LNCaP clone FGC (cell line): ENCODE results near the gene NOP56.
"Not testable (repeated sequence)": the region's sequence is repeated elsewhere in the genome, so short reads cannot be mapped to it uniquely, and the experiment has no call there.

Experiments
- DNase-seq: peaks from one replicate; pipeline ENCODE4 v3.0.0-alpha.2; 2011; ENCODE audit warnings: low read depth
- H3K4me3 ChIP-seq: 2 replicates; pipeline ENCODE4 v1.5.1; 2011; ENCODE audit warnings: mild to moderate bottlenecking, low read depth, low read length, control low read depth
- CTCF ChIP-seq: IDR thresholded peaks from 2 replicates; pipeline ENCODE4 v1.5.1; 2012; ENCODE audit warnings: mild to moderate bottlenecking; ENCODE audit not compliant: control insufficient read depth, insufficient read depth; ENCODE audit errors: extremely low read depth

NOP56 gene

DNA sequence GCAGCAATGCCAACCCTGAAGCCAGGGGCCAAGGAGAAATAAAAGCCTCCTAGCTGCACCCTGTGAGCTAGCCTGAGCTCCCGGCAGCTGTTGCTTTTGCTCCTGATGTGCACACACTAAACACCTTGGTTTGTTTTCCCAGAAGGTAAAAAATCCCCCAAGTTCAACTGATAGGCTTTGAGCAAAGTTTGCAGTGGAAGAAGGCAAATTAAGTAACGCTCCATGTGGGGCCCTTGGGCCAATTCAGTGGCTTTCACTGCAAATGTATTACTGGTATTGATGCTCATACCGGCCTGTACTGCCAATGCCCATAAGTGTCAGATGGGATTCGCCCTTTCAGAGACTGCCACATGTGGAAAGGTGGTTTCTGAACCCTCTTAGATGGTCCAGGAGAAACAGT lies 21.0 kb downstream of the NOP56 start:
- no peak for DNase-seq
- TF ChIP-seq CTCF = no peak
- H3K4me3 ChIP-seq = no peak overlapping the region

DNA sequence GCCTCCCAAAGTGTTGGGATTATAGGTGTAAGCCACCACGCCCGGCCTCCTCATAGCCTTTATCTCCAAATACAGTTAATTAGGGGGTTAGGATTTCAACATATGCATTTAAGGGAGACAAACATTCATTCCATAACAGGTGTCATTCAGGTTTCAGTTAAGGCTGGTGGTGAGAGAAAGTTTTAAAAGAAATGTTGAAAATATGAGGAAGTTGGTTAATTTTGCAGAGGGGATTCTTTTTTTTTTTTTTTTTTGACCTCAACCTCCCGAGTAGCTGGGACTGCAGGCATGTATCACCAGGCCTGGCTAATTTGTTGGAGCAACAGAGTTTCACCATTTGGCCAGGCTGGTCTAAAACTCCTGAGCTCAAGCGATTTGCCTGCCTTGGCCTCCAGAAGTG lies 27.6 kb downstream of the NOP56 start:
- TF ChIP-seq CTCF = no peak

GRCh38 chr20:2682040-2682439 lies 29.6 kb downstream of the NOP56 start:
- not testable (repeated sequence) for H3K4me3 ChIP-seq

More for the DNA sequence above, 27.6 kb downstream of the NOP56 start:
- no peak for DNase-seq
- no peak overlapping the region for H3K4me3 ChIP-seq

DNA sequence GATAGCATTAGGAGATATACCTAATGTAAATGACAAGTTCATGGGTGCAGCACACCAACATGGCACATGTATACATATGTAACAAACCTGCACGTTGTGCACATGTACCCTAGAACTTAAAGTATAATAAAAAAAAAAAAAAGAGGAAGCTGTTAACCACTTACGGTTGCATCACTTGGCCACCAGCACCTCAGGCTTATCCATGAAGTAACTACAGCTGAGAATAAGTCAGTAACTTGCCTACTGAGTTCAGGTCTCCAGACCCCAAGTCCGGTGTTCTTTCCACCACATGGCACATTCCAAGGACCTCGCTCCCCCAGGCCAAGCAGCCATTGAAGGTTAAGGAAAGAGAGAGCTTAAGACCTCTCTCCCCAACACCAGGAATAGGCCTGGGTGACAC lies 32.4 kb downstream of the NOP56 start:
- DNase-seq, H3K4me3 ChIP-seq: not testable (repeated sequence)

More at GRCh38 chr20:2682040-2682439, 29.6 kb downstream of the NOP56 start:
- DNase-seq = not testable (repeated sequence)

GRCh38 chr20:2687514-2687913 lies 35.1 kb downstream of the NOP56 start:
- TF ChIP-seq CTCF = no peak
- H3K4me3 ChIP-seq = no peak overlapping the region
- no peak for DNase-seq

DNA sequence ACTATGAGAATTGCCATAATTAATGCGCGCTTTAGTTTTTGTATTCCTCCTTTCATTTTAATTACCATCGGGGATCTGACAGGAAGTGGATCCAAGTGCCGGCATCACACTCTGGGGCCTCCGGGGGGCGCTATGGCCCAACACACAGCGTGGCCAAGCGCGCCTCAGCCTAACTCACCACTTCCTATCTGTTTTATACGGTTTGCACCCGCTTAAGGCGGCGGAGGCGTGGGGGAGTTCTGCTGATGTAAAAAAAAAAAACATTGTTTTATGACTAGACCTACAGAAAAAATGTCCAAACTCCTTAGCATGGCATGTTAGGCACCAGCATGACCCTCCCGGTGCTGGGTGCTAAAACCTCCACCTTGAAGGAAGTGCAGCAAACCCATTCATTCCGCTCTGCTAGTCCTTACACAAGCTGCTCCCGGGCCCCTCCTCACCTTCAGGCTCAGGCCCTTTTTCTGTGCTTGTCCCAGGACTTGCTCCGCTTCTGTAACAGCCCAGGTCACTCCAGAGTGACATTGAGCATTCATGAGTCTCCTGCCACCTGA lies 35.7 kb downstream of the NOP56 start:
- no peak for DNase-seq
- peak; percentile 53 for TF ChIP-seq CTCF
- no peak overlapping the region for H3K4me3 ChIP-seq

GRCh38 chr20:2690213-2690612 lies 37.8 kb downstream of the NOP56 start:
- no peak for DNase-seq
- TF ChIP-seq CTCF = no peak

GRCh38 chr20:2690718-2691117 lies 38.3 kb downstream of the NOP56 start:
- no peak for TF ChIP-seq CTCF
- no peak overlapping the region for H3K4me3 ChIP-seq
- no peak for DNase-seq

More at GRCh38 chr20:2690213-2690612, 37.8 kb downstream of the NOP56 start:
- H3K4me3 ChIP-seq = no peak overlapping the region
